ENCODE results near the gene TTL.

Gene TTL

GRCh38 chr2:112579241-112579640 is 97.3 kb downstream of the TTL start:
- peaks cover 13% of the 10 kb centered on the region for H3K4me1 Mint-ChIP-seq (ENCODE audit: low read depth)
- H3K27me3 Mint-ChIP-seq: no peaks in the 10 kb centered on the region
- peaks cover 7% of the 10 kb centered on the region for H3K36me3 Mint-ChIP-seq
- H3K9me3 Mint-ChIP-seq (ENCODE audit: low read depth): no peaks in the 10 kb centered on the region
- no peak overlapping the region for H3K27ac Mint-ChIP-seq
- H3K4me3 Mint-ChIP-seq: no peak overlapping the region

- H3K4me1 Mint-ChIP-seq (ENCODE audit: low read depth): peaks cover 20% of the 10 kb centered on the region
- H3K4me3 Mint-ChIP-seq: no peak overlapping the region
- H3K27ac Mint-ChIP-seq: no peak overlapping the region
- peaks cover 7% of the 10 kb centered on the region for H3K36me3 Mint-ChIP-seq
- no peaks in the 10 kb centered on the region for H3K27me3 Mint-ChIP-seq
- no peaks in the 10 kb centered on the region for H3K9me3 Mint-ChIP-seq (ENCODE audit: low read depth)
Measured at GRCh38 chr2:112580084-112580483, 98.1 kb downstream of the TTL start.

- H3K27me3 Mint-ChIP-seq: no peaks in the 10 kb centered on the region
- H3K27ac Mint-ChIP-seq: peak overlapping the region; percentile 34
- peaks cover 31% of the 10 kb centered on the region for H3K4me1 Mint-ChIP-seq (ENCODE audit: low read depth)
- H3K36me3 Mint-ChIP-seq: peaks cover 10% of the 10 kb centered on the region
- H3K9me3 Mint-ChIP-seq (ENCODE audit: low read depth): no peaks in the 10 kb centered on the region
- H3K4me3 Mint-ChIP-seq: peak overlapping the region; percentile 57
Measured at GRCh38 chr2:112582314-112582746, 100.4 kb downstream of the TTL start.

DNA sequence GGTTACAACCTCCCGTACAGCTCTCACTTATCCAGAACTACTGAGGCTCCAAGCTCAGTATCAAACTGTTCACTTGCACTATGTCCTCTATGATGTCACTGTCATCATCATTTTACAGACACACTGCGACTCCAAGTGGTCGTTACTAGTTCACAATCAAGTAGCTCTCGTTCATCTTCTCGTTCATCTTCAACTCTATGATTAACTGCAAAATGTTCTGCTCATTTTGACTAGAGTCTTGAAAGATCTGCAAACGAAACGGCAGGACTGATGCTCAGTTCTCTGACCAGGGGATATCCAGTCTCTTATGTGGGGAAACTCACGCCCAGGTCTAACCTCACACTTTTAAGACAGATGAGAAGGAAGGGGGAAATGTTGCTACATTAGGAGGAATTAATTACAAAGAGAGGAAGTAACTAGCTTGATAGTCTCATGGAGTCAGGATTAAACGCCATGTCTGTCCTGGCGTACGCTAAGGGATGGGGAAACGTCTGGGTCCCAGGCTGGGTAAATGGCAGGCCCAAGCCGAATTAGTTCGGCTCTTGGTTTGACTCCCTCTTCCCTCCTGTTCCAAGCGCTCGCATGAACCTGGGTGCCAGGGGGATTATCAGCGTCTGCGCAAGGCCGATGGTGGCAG is 101.7 kb downstream of the TTL start:
- Mint-ChIP-seq H3K4me1 (ENCODE audit: low read depth) (peaks cover 31% of the 10 kb centered on the region), H3K9me3 (ENCODE audit: low read depth) (no peaks in the 10 kb centered on the region), H3K27ac (peak overlapping the region; percentile 92), H3K4me3 (peak overlapping the region; percentile 94), H3K36me3 (peaks cover 12% of the 10 kb centered on the region), H3K27me3 (no peaks in the 10 kb centered on the region)

- Mint-ChIP-seq H3K9me3 (ENCODE audit: low read depth) (no peaks in the 10 kb centered on the region), H3K27me3 (no peaks in the 10 kb centered on the region), H3K27ac (peak within 1 kb of the TSS; percentile 92), H3K4me3 (peak within 1 kb of the TSS; percentile 94), H3K4me1 (ENCODE audit: low read depth) (peaks cover 31% of the 10 kb centered on the region), H3K36me3 (peaks cover 12% of the 10 kb centered on the region)
Measured at GRCh38 chr2:112584134-112584890, 102.4 kb downstream of the TTL start, which contains the start of gene CHCHD5. Gene CHCHD5 (plus strand): TSS chr2:112584609. CDS start chr2:112584648, 39 bp downstream.

GRCh38 chr2:112584891-112585250 is 102.9 kb downstream of the TTL start:
- H3K4me1 Mint-ChIP-seq (ENCODE audit: low read depth): peaks cover 31% of the 10 kb centered on the region
- peak overlapping the region; percentile 92 for H3K27ac Mint-ChIP-seq
- H3K27me3 Mint-ChIP-seq: no peaks in the 10 kb centered on the region
- peaks cover 12% of the 10 kb centered on the region for H3K36me3 Mint-ChIP-seq
- H3K4me3 Mint-ChIP-seq: peak overlapping the region; percentile 94
- no peaks in the 10 kb centered on the region for H3K9me3 Mint-ChIP-seq (ENCODE audit: low read depth)

- H3K4me1 Mint-ChIP-seq (ENCODE audit: low read depth): peaks cover 31% of the 10 kb centered on the region
Measured at GRCh38 chr2:112585400-112585799, 103.4 kb downstream of the TTL start.

GRCh38 chr2:112585873-112586464 is 104.0 kb downstream of the TTL start:
- Mint-ChIP-seq H3K27me3 (no peaks in the 10 kb centered on the region), H3K27ac (peak overlapping the region; percentile 36), H3K9me3 (ENCODE audit: low read depth) (no peaks in the 10 kb centered on the region), H3K4me3 (no peak overlapping the region), H3K36me3 (peaks cover 12% of the 10 kb centered on the region), H3K4me1 (ENCODE audit: low read depth) (peaks cover 31% of the 10 kb centered on the region)

More at GRCh38 chr2:112585400-112585799, 103.4 kb downstream of the TTL start:
- Mint-ChIP-seq H3K36me3 (peaks cover 12% of the 10 kb centered on the region), H3K9me3 (ENCODE audit: low read depth) (no peaks in the 10 kb centered on the region), H3K27me3 (no peaks in the 10 kb centered on the region), H3K27ac (peak overlapping the region; percentile 92), H3K4me3 (peak overlapping the region; percentile 94)

DNA sequence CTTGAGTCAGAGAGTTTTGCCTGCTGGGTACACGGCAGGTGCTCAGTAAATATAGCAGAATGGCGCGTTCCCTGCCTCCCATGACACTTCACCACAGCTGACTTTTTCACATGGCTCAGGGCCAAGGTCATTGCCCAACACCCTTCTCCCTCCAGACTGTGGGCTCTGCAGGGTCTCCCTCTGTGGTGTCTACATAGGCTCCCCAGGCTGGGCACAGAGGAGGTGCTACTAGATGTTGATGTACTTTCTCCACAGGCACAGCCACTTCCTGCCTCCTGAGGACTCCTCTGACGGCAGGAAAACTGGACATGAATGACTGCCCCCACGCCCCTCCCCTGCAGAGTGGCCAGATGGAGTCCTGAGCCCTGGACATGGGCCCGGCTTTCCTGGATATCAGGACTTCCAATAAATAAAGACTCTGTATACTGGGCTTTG is 106.7 kb downstream of the TTL start:
- H3K4me3 Mint-ChIP-seq: no peak overlapping the region
- H3K36me3 Mint-ChIP-seq: peaks cover 14% of the 10 kb centered on the region

More for the DNA sequence above, 106.7 kb downstream of the TTL start:
- H3K4me1 Mint-ChIP-seq (ENCODE audit: low read depth): peaks cover 21% of the 10 kb centered on the region
- H3K27ac Mint-ChIP-seq: no peak overlapping the region
- H3K27me3 Mint-ChIP-seq: no peaks in the 10 kb centered on the region
- H3K9me3 Mint-ChIP-seq (ENCODE audit: low read depth): no peaks in the 10 kb centered on the region
